Naive thymus-derived CD4-positive, alpha-beta T cell (primary cell): ENCODE measurements around the gene LMCD1. TPM values are rescaled to one million over a fixed set of nuclear protein-coding genes. Genes with fewer than 3 reads are reported as not detected.

Source experiments
- ATAC-seq: fragments of 150-1000 bp; cut with Tn5 transposase; 2 replicates; pipeline ENCODE4 v1.10.0; 2021; ENCODE audit warnings: mild to moderate bottlenecking, moderate library complexity
- CTCF ChIA-PET: fragments of 350-600 bp; sonication (Branson Sonifier 250); formaldehyde crosslinking; loops from one replicate; lab custom pipeline; 2021; ENCODE audit warnings: antibody characterized with exemption; lab: Charles Lee
- POLR2A ChIA-PET: fragments of 350-600 bp; sonication (Branson Sonifier 250); formaldehyde crosslinking; loops from one replicate; lab custom pipeline; 2021; ENCODE audit warnings: antibody characterized with exemption, inconsistent platforms; lab: Charles Lee
- DNase-seq, 9 donors: peaks; one replicate each; pipeline versions ENCODE4 v3.0.0 to v3.0.0-alpha.2; 2020 to 2022; ENCODE audit warnings: mixed read lengths in 1 of 9
- H3K27ac ChIP-seq: one replicate; pipeline ENCODE4 v1.7.0; 2013; ENCODE audit warnings: mild to moderate bottlenecking, low read depth, low read length, moderate library complexity
- H3K27me3 ChIP-seq, 2 donors: one replicate each; pipeline ENCODE4 v1.7.0; 2013; ENCODE audit warnings: low read length in 2 of 2, mild to moderate bottlenecking in 2 of 2, moderate library complexity in 2 of 2; ENCODE audit not compliant: control insufficient read depth in 2 of 2, insufficient read depth in 2 of 2
- H3K36me3 ChIP-seq, 3 experiments: 1 replicate in 2 of 3; 2 replicates in 1 of 3; pipeline ENCODE4 v1.7.0; 2013; ENCODE audit warnings: low read length in 3 of 3, mild to moderate bottlenecking in 3 of 3, moderate library complexity in 1 of 3; ENCODE audit not compliant: insufficient read depth in 3 of 3, control insufficient read depth in 2 of 3
- H3K4me1 ChIP-seq, 2 donors: one replicate each; pipeline ENCODE4 v1.7.0; 2013; ENCODE audit warnings: low read length in 2 of 2, mild to moderate bottlenecking in 2 of 2, moderate library complexity in 1 of 2; ENCODE audit not compliant: control insufficient read depth in 2 of 2, insufficient read depth in 2 of 2
- H3K4me3 ChIP-seq: 2 replicates; pipeline ENCODE4 v1.7.0; 2013; ENCODE audit warnings: mild to moderate bottlenecking, low read length
- H3K9me3 ChIP-seq, 3 experiments: 1 replicate in 2 of 3; 2 replicates in 1 of 3; pipeline ENCODE4 v1.7.0; 2013; ENCODE audit warnings: low read length in 3 of 3; ENCODE audit not compliant: control insufficient read depth in 2 of 3
- H3K27ac Mint-ChIP-seq, 9 donors: one replicate each; pipeline ENCODE4 v1.8.0; 2020 to 2022; ENCODE audit warnings: mixed read lengths in 9 of 9, mild to moderate bottlenecking in 8 of 9, moderate library complexity in 5 of 9, inconsistent platforms in 2 of 9
- H3K27me3 Mint-ChIP-seq, 5 donors: one replicate each; pipeline ENCODE4 v1.8.0; 2021 to 2022; ENCODE audit warnings: mixed read lengths in 5 of 5, mild to moderate bottlenecking in 1 of 5
- H3K36me3 Mint-ChIP-seq, 5 donors: one replicate each; pipeline ENCODE4 v1.8.0; 2020 to 2022; ENCODE audit warnings: mixed read lengths in 5 of 5, mild to moderate bottlenecking in 3 of 5, inconsistent platforms in 1 of 5
- H3K4me1 Mint-ChIP-seq, 7 donors: one replicate each; pipeline ENCODE4 v1.8.0; 2020 to 2022; ENCODE audit warnings: mixed read lengths in 7 of 7, mild to moderate bottlenecking in 3 of 7, inconsistent platforms in 1 of 7
- H3K4me3 Mint-ChIP-seq, 10 donors: one replicate each; pipeline ENCODE4 v1.8.0; 2020 to 2022; ENCODE audit warnings: mild to moderate bottlenecking in 10 of 10, mixed read lengths in 10 of 10, moderate library complexity in 6 of 10, inconsistent platforms in 2 of 10
- H3K9me3 Mint-ChIP-seq, 11 donors: one replicate each; pipeline ENCODE4 v1.8.0; 2020 to 2022; ENCODE audit warnings: mixed read lengths in 11 of 11, mild to moderate bottlenecking in 4 of 11, inconsistent platforms in 1 of 11, moderate library complexity in 1 of 11
- intact Hi-C, 2 donors: fragments of 100-400 bp; cut with micrococcal nuclease; formaldehyde crosslinking; loops; one replicate each; pipeline ENCODE4 v1.15.1; 2023
- polyA plus RNA-seq, 2 donors: library from polyadenylated mRNA; unstranded; fragments of 300-500 nt; fragmentation: Illumina TruSeq; gene quantifications; one replicate each; pipeline ENCODE4 v1.2.3, GENCODE V29; 2021
- total RNA-seq, 6 experiments: library from RNA in 5 of 6; stranded (reverse) in 5 of 6; gene quantifications; 1 replicate in 5 of 6; 2 replicates in 1 of 6; pipeline ENCODE4 v1.2.3 and lab custom pipeline; 2021 to 2026

Gene LMCD1
- total and polyA plus RNA-seq, 7 experiments from 2014 or later = 0.56 TPM; not detected in 6

GRCh38 chr3:8560366-8561007 lies 58.9 kb downstream of the LMCD1 start:
- H3K36me3 ChIP-seq = no peaks in the 10 kb centered on the region
- Mint-ChIP-seq H3K36me3 (no peaks in the 10 kb centered on the region), H3K27me3 (peaks cover 0 to 16% (median 5%) of the 10 kb centered on the region in 5 donors), H3K27ac (no peak overlapping the region), H3K4me3 (no peak overlapping the region), H3K9me3 (peaks cover 0 to 3% (median 0%) of the 10 kb centered on the region in 11 donors), H3K4me1 (no peaks in the 10 kb centered on the region)
- no peaks in the 10 kb centered on the region for H3K9me3 ChIP-seq
- no peak overlapping the region for H3K27ac ChIP-seq
- no peaks in the 10 kb centered on the region for H3K4me1 ChIP-seq
- CTCF ChIA-PET = no interaction called here
- intact Hi-C loops = no loop called here
- DNase-seq = no peak
- no peak overlapping the region for H3K4me3 ChIP-seq
- POLR2A ChIA-PET = no interaction called here
- ATAC-seq = no peak
- no peaks in the 10 kb centered on the region for H3K27me3 ChIP-seq

DNA sequence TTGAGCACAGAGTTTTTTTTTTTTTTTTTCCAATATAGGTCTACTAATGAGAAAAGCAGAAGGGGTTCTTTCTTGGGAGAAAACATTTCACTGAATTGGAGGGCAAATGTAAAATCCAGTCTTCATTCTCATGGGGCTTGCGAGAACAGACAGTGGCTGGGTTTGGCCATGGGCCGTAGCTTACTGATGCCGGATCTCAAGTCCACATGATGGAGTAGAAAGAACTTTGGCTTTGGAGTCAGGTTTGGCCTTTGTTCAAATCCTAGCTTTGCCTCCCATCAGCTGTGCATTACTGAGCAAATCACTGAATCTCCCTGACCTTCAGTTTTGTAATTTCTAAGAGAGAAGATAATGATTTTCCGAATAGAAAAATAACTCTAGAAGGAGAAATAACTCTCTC lies 59.7 kb downstream of the LMCD1 start:
- H3K4me1 Mint-ChIP-seq = no peaks in the 10 kb centered on the region
- H3K36me3 Mint-ChIP-seq = no peaks in the 10 kb centered on the region
- Histone ChIP-seq H3K27ac (no peak overlapping the region), H3K36me3 (no peaks in the 10 kb centered on the region), H3K9me3 (no peaks in the 10 kb centered on the region), H3K27me3 (no peaks in the 10 kb centered on the region), H3K4me3 (no peak overlapping the region), H3K4me1 (no peaks in the 10 kb centered on the region)
- H3K27ac Mint-ChIP-seq = no peak overlapping the region
- ChIA-PET POLR2A (no interaction called here), CTCF (no interaction called here)
- ATAC-seq (no peak), DNase-seq (no peak)
- no peak overlapping the region for H3K4me3 Mint-ChIP-seq
- peaks cover 0 to 3% (median 0%) of the 10 kb centered on the region in 11 donors for H3K9me3 Mint-ChIP-seq
- H3K27me3 Mint-ChIP-seq = peaks cover 0 to 16% (median 5%) of the 10 kb centered on the region in 5 donors
- intact Hi-C loops = no loop called here

DNA sequence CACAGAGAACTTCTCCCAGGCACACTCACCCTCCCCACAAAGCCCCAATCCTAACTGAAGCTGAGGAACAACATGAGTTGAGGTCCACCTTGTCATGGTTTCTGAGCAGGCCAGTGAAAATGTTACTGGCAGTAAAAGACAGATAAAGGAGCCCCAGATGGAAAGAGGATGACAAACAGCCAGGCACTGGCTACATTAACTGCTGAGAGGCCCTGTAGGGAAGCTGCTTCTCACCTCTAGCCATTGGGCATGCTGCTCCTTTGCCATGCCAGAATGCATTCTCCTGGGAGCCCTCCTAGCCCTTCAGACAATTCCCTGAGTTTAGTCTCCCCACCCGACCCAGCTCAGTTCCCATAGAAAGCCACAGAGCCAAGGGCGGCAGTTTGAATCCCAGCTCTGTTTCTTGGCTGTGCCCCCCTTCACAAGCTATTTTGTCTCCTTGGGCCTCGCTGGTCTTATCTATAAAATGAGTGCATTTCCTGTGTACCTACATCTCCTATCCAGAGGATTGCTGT lies 60.5 kb downstream of the LMCD1 start:
- POLR2A ChIA-PET = no interaction called here
- no peak overlapping the region for H3K27ac ChIP-seq
- CTCF ChIA-PET = no interaction called here
- H3K36me3 Mint-ChIP-seq = no peaks in the 10 kb centered on the region
- ATAC-seq = no peak
- H3K4me3 ChIP-seq = no peak overlapping the region
- H3K4me1 Mint-ChIP-seq = no peaks in the 10 kb centered on the region
- no peak for DNase-seq
- peaks cover 0 to 3% (median 0%) of the 10 kb centered on the region in 11 donors for H3K9me3 Mint-ChIP-seq
- H3K27ac Mint-ChIP-seq = no peak overlapping the region
- no peaks in the 10 kb centered on the region for H3K4me1 ChIP-seq
- no peaks in the 10 kb centered on the region for H3K27me3 ChIP-seq
- no peaks in the 10 kb centered on the region for H3K9me3 ChIP-seq
- H3K4me3 Mint-ChIP-seq = no peak overlapping the region
- H3K27me3 Mint-ChIP-seq = peaks cover 0 to 16% (median 5%) of the 10 kb centered on the region in 5 donors
- no peaks in the 10 kb centered on the region for H3K36me3 ChIP-seq
- intact Hi-C loops = no loop called here

- ChIA-PET POLR2A (no interaction called here), CTCF (no interaction called here)
- ATAC-seq (no peak), DNase-seq (no peak)
- Histone ChIP-seq H3K27me3 (no peaks in the 10 kb centered on the region), H3K4me3 (no peak overlapping the region), H3K4me1 (no peaks in the 10 kb centered on the region), H3K9me3 (no peaks in the 10 kb centered on the region), H3K36me3 (no peaks in the 10 kb centered on the region), H3K27ac (no peak overlapping the region)
- no peak overlapping the region for H3K27ac Mint-ChIP-seq
- H3K36me3 Mint-ChIP-seq = no peaks in the 10 kb centered on the region
- H3K9me3 Mint-ChIP-seq = peaks cover 0 to 5% (median 0%) of the 10 kb centered on the region in 11 donors
- peaks cover 0 to 16% (median 5%) of the 10 kb centered on the region in 5 donors for H3K27me3 Mint-ChIP-seq
- H3K4me1 Mint-ChIP-seq = no peaks in the 10 kb centered on the region
- intact Hi-C loops = no loop called here
- H3K4me3 Mint-ChIP-seq = no peak overlapping the region
These were observed 61.5 kb downstream of the LMCD1 start for GRCh38 chr3:8563146-8563545.

DNA sequence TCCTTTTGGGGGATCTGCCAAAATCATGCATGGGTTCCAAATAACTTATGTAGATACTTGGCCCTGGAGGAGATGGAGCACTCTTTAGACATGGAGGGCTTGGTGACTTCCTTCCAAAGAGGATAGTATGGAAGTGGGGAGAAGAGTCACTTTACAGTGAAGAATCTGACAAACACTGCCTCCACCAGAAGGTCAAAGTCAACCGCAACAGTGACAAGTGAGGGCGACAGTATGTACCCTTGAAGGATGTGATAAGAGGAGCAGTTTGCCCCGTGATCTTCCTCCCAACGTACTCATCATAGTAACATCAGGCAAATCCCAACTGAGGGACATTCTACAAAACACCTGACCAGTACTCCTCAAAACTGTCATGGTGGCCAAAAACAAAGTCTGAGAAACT lies 62.0 kb downstream of the LMCD1 start:
- ATAC-seq (no peak), DNase-seq (no peak)
- H3K4me3 ChIP-seq = no peak overlapping the region
- no peak overlapping the region for H3K27ac ChIP-seq
- H3K4me1 ChIP-seq = no peaks in the 10 kb centered on the region
- intact Hi-C loops = no loop called here
- Mint-ChIP-seq H3K27ac (no peak overlapping the region), H3K4me3 (no peak overlapping the region), H3K4me1 (no peaks in the 10 kb centered on the region), H3K9me3 (peaks cover 0 to 5% (median 0%) of the 10 kb centered on the region in 11 donors), H3K36me3 (no peaks in the 10 kb centered on the region), H3K27me3 (peaks cover 0 to 16% (median 5%) of the 10 kb centered on the region in 5 donors)
- CTCF ChIA-PET = no interaction called here
- no peaks in the 10 kb centered on the region for H3K36me3 ChIP-seq
- no peaks in the 10 kb centered on the region for H3K9me3 ChIP-seq
- POLR2A ChIA-PET = no interaction called here
- H3K27me3 ChIP-seq = no peaks in the 10 kb centered on the region

GRCh38 chr3:8565376-8565775 lies 63.8 kb downstream of the LMCD1 start:
- Histone ChIP-seq H3K4me3 (no peak overlapping the region), H3K27ac (no peak overlapping the region), H3K36me3 (no peaks in the 10 kb centered on the region), H3K27me3 (no peaks in the 10 kb centered on the region), H3K4me1 (no peaks in the 10 kb centered on the region), H3K9me3 (no peaks in the 10 kb centered on the region)
- peaks cover 0 to 13% (median 4%) of the 10 kb centered on the region in 5 donors for H3K27me3 Mint-ChIP-seq
- H3K9me3 Mint-ChIP-seq = peaks cover 0 to 5% (median 0%) of the 10 kb centered on the region in 11 donors
- ChIA-PET CTCF (no interaction called here), POLR2A (no interaction called here)
- DNase-seq (no peak), ATAC-seq (no peak)
- intact Hi-C loops = no loop called here
- no peaks in the 10 kb centered on the region for H3K36me3 Mint-ChIP-seq
- peaks cover 0 to 2% (median 1%) of the 10 kb centered on the region in 7 donors for H3K4me1 Mint-ChIP-seq
- H3K4me3 Mint-ChIP-seq = no peak overlapping the region
- no peak overlapping the region for H3K27ac Mint-ChIP-seq
